DOHH2 (cell line): ENCODE data around the gene KRT85.

Experiments used
- H3F3A ChIP-seq: fragments of 200-600 bp; sonication (generic), shearing (Covaris generic); 2 replicates; pipeline ENCODE4 v1.6.0; 2016; ENCODE audit warnings: antibody characterized with exemption, mild to moderate bottlenecking; ENCODE audit not compliant: control insufficient read depth, insufficient read depth
- H3K27ac ChIP-seq: fragments of 200-600 bp; sonication (generic); 2 replicates; pipeline ENCODE4 v1.5.1; 2014; ENCODE audit warnings: low read depth, mild to moderate bottlenecking, low read length, moderate library complexity
- H3K27me3 ChIP-seq: fragments of 200-600 bp; sonication (generic); 2 replicates; pipeline ENCODE4 v1.6.1; 2014; ENCODE audit warnings: mild to moderate bottlenecking, low read length, mixed read lengths; ENCODE audit not compliant: control insufficient read depth
- H3K36me3 ChIP-seq: fragments of 200-600 bp; sonication (generic); 2 replicates; pipeline ENCODE4 v1.6.1; 2014; ENCODE audit warnings: mild to moderate bottlenecking, low read length, moderate library complexity, mixed read lengths; ENCODE audit not compliant: control insufficient read depth
- H3K4me1 ChIP-seq: fragments of 200-600 bp; sonication (generic); 2 replicates; pipeline ENCODE4 v1.6.1; 2014; ENCODE audit warnings: mild to moderate bottlenecking, low read length, mixed read lengths; ENCODE audit not compliant: control insufficient read depth
- H3K4me2 ChIP-seq: fragments of 200-600 bp; sonication (generic); 2 replicates; pipeline ENCODE4 v1.6.0; 2014; ENCODE audit warnings: mild to moderate bottlenecking, low read length, moderate library complexity
- H3K4me3 ChIP-seq: fragments of 200-600 bp; sonication (generic); 2 replicates; pipeline ENCODE4 v1.5.1; 2014; ENCODE audit warnings: mild to moderate bottlenecking, low read length, mixed read lengths
- H3K79me2 ChIP-seq: fragments of 200-600 bp; sonication (generic); 2 replicates; pipeline ENCODE4 v1.6.1; 2014; ENCODE audit warnings: mild to moderate bottlenecking, low read length, mixed read lengths; ENCODE audit not compliant: control insufficient read depth
- H3K9me2 ChIP-seq: fragments of 200-600 bp; sonication (generic); replicated peaks from 2 replicates; pipeline ENCODE4 v1.6.1; 2014; ENCODE audit warnings: mild to moderate bottlenecking, low read length, mixed read lengths; ENCODE audit not compliant: control insufficient read depth
- H3K9me3 ChIP-seq: fragments of 200-600 bp; sonication (generic); 2 replicates; pipeline ENCODE4 v1.6.1; 2014; ENCODE audit warnings: antibody characterized with exemption, low read length, mixed read lengths; ENCODE audit not compliant: control insufficient read depth, insufficient read depth
- H4K20me1 ChIP-seq: fragments of 200-600 bp; sonication (generic); 2 replicates; pipeline ENCODE4 v1.6.0; 2014; ENCODE audit warnings: low read depth, mild to moderate bottlenecking, antibody characterized with exemption, low read length, moderate library complexity; ENCODE audit not compliant: control insufficient read depth, insufficient read depth
- EZH2phosphoT487 ChIP-seq: fragments of 200-600 bp; sonication (generic); IDR thresholded peaks from 2 replicates; pipeline ENCODE4 v1.6.1; 2017; ENCODE audit warnings: borderline replicate concordance, mild to moderate bottlenecking, antibody characterized with exemption, low read length, moderate library complexity, mixed read lengths
- TF ChIP-seq, protein P1 (sequence below): fragments of 200-600 bp; sonication (generic); IDR thresholded peaks from one replicate; pipeline ENCODE4 v1.5.1; 2014; ENCODE audit warnings: antibody characterized with exemption, mild to moderate bottlenecking, low read depth, low read length; ENCODE audit not compliant: poor library complexity, severe bottlenecking

KRT85 gene

DNA sequence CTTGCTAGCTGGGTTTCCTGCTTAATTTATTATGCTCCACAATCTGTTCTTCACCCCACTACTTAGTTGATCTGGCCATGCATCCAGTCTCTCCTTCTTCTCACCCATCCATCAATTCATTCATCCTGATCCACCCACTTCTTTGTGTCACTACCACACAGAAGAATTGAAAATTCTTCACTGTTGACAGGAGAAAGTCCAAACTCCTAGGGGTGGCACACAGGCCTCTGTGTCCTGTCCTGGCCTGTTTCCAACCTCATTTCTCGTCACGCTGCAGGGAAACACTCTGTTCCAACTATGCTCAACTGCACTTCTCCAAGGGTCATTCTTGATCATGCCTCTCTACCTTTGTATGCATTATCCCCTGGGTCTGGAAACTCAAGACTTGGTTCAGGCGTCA is 35.4 kb downstream of the KRT85 start:
- no peaks in the 10 kb centered on the region for H3K9me2 ChIP-seq
- H3K4me1 ChIP-seq, result no peaks in the 10 kb centered on the region
- H3K79me2 ChIP-seq, result no peaks in the 10 kb centered on the region
- no peak overlapping the region for H3K4me3 ChIP-seq
- H3K36me3 ChIP-seq, result no peaks in the 10 kb centered on the region
- H3K27me3 ChIP-seq, result peaks cover 17% of the 10 kb centered on the region; the same call in 1 of the 2 replicates
- no peaks in the 10 kb centered on the region for H3K9me3 ChIP-seq
- TF ChIP-seq EZH2phosphoT487, result no peak
- TF ChIP-seq, protein P1, sequence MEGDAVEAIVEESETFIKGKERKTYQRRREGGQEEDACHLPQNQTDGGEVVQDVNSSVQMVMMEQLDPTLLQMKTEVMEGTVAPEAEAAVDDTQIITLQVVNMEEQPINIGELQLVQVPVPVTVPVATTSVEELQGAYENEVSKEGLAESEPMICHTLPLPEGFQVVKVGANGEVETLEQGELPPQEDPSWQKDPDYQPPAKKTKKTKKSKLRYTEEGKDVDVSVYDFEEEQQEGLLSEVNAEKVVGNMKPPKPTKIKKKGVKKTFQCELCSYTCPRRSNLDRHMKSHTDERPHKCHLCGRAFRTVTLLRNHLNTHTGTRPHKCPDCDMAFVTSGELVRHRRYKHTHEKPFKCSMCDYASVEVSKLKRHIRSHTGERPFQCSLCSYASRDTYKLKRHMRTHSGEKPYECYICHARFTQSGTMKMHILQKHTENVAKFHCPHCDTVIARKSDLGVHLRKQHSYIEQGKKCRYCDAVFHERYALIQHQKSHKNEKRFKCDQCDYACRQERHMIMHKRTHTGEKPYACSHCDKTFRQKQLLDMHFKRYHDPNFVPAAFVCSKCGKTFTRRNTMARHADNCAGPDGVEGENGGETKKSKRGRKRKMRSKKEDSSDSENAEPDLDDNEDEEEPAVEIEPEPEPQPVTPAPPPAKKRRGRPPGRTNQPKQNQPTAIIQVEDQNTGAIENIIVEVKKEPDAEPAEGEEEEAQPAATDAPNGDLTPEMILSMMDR, result no peak
- H4K20me1 ChIP-seq, result no peaks in the 10 kb centered on the region
- no peak overlapping the region for H3K4me2 ChIP-seq
- no peak overlapping the region for H3K27ac ChIP-seq
- H3F3A ChIP-seq, result no peaks in the 10 kb centered on the region

GRCh38 chr12:52331039-52331438 is 36.2 kb downstream of the KRT85 start:
- H3K9me2 ChIP-seq, result no peaks in the 10 kb centered on the region

DNA sequence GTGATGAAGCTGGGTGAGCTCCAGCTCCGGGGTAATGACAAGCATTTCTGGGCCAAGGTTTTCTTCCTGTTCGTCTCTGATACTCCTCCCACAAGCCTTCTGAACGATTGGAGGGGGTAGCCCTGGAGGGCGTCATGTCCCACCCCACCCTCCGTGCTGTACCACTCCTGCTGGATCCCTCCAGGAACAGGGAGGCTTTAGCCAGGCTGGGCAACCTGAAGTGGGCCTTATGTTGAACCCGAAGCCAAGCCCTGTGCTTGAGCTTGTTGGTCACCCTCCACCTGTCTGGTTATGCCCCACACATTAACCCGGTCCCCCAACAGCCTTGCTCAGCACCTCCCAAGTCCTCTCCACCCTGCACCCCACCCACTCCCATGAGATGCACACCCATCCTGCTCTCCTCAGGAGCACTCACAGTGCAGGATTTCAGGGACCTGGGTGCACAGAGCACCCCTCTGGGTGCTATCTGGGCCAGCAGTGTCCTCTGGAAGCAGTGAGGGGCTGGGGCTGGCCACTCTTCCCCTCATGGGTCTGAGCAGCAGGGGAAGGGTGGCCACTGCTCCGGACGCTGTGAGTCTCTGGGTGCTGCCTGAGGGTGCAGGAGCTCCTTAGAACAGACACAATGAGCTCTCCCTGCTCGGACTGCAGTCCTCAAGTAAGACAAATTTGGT is 39.3 kb downstream of the KRT85 start:
- no peaks in the 10 kb centered on the region for H3K4me1 ChIP-seq
- no peaks in the 10 kb centered on the region for H4K20me1 ChIP-seq
- H3F3A ChIP-seq, result no peaks in the 10 kb centered on the region
- H3K27ac ChIP-seq, result no peak overlapping the region
- H3K79me2 ChIP-seq, result no peaks in the 10 kb centered on the region
- no peak overlapping the region for H3K4me3 ChIP-seq
- no peaks in the 10 kb centered on the region for H3K9me2 ChIP-seq
- no peak for TF ChIP-seq EZH2phosphoT487
- TF ChIP-seq, protein P1, result peak; percentile 8
- no peak overlapping the region for H3K4me2 ChIP-seq
- no peaks in the 10 kb centered on the region for H3K9me3 ChIP-seq
- H3K27me3 ChIP-seq, result peaks cover 25% of the 10 kb centered on the region; the same call in 1 of the 2 replicates
- no peaks in the 10 kb centered on the region for H3K36me3 ChIP-seq

More at GRCh38 chr12:52331039-52331438, 36.2 kb downstream of the KRT85 start:
- H3K4me2 ChIP-seq, result no peak overlapping the region
- no peak overlapping the region for H3K27ac ChIP-seq
- H4K20me1 ChIP-seq, result no peaks in the 10 kb centered on the region
- no peaks in the 10 kb centered on the region for H3F3A ChIP-seq
- peaks cover 17% of the 10 kb centered on the region; the same call in 1 of the 2 replicates for H3K27me3 ChIP-seq
- no peak for TF ChIP-seq EZH2phosphoT487
- H3K4me1 ChIP-seq, result no peaks in the 10 kb centered on the region
- no peaks in the 10 kb centered on the region for H3K9me3 ChIP-seq
- no peaks in the 10 kb centered on the region for H3K79me2 ChIP-seq
- H3K4me3 ChIP-seq, result no peak overlapping the region
- H3K36me3 ChIP-seq, result no peaks in the 10 kb centered on the region

- Histone ChIP-seq H3K9me3 (no peaks in the 10 kb centered on the region), H3K79me2 (no peaks in the 10 kb centered on the region), H3K27me3 (peaks cover 25% of the 10 kb centered on the region; the same call in 1 of the 2 replicates), H3K27ac (no peak overlapping the region), H4K20me1 (no peaks in the 10 kb centered on the region), H3K36me3 (no peaks in the 10 kb centered on the region), H3K9me2 (no peaks in the 10 kb centered on the region), H3K4me3 (no peak overlapping the region), H3F3A (no peaks in the 10 kb centered on the region), H3K4me1 (no peaks in the 10 kb centered on the region), H3K4me2 (no peak overlapping the region)
- TF ChIP-seq EZH2phosphoT487, result no peak
- TF ChIP-seq, protein P1, result peak; percentile 85
These were observed 40.0 kb downstream of the KRT85 start for GRCh38 chr12:52327052-52327829.
